GM19035 (cell line): ENCODE measurements around the gene KCNG2.

Experiments
- ATAC-seq: cut with Tn5 transposase; IDR thresholded peaks from one replicate; pipeline ENCODE4 v1.9.1; 2021; ENCODE audit not compliant: unreplicated experiment

KCNG2 gene

DNA sequence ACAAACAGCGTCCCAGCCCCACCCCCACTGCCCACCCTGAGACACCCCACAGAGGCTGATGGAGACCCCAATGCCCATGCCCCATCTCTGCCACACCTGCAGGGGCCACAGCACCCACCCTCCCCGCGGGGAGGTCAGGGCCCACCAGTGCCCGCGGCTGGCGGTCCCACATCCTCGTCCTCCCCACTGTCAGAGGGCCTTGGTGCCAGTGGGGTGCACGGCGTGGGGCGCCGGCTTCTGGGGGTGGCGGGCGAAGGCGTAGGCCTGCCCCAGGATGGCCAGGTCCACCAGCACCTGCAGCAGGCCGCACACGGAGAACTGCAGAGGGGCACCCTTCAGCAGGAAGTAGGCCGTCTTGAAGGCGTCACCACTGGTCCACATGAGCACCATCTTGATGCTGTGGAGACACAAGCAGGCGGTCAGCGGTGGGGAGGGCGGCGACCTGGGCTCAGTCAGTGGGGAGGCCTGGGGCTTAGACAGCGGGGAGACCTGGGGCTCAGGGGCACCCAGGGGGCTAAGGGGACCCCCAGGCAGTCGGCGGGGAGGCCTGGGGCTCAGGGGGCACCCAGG is 106.1 kb downstream of the KCNG2 start:
- ATAC-seq, result no peak

DNA sequence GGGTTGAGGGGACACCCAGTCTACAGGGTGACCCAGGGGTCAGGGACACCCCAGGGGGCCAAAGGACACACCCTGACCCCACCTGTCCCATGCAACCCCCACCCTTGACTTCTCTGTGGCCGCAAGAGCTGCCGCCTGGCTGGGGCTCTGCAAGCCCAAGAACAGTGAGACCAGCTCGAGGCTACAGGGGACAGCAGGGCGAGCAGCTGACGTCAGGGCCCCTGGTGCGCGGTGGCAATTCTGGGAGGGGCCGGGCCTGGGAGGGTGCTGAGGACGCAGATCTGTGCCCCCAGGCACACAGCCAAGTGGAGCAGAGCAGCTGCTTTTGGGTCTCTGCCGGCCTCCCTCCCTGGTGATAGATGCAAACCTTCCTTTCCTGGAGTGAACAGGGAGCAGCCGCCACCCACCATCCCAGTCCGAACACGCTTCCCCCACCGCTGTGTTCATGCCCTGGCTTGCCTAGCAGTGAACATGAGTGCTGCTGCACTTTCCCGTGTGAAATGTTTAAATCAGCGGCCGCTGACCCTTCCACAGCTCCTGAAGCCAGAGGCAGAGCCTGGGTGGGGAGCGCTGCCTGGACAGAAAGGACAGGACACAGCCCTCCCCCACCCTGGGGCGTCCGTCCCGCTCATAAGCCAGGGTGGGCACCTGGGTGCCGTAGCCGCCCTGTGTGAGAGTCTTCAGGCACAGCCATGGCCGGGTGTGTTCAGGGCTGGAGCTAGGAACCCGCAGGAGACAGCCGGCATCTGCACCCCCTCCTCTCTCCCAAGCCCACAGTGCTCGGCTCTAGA is 106.8 kb downstream of the KCNG2 start:
- ATAC-seq, result no peak

DNA sequence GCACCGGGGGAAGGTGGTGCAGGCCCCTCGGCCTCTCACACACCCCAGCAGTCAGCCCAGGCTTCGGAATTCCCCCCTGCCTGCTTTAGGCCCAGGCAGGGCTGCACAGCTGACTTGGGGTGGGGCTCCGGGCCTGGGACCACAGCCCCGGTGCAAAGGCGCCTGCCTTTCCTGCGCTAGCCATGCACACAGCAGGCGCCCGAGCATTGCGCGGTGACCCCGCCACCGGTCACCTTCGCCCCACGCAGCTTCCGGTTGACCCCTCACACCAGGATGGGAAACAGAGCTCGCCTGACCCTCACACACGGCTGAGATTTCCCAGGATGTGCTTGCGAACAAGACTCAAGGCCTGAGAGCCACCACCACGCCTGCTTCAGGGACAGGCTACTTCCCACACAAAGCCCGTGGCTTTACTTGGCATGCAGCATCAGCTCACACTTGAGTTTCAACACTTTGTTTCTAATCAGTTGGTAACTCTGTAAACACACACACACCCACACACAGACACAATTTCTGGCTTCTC is 107.7 kb downstream of the KCNG2 start:
- ATAC-seq, result no peak

DNA sequence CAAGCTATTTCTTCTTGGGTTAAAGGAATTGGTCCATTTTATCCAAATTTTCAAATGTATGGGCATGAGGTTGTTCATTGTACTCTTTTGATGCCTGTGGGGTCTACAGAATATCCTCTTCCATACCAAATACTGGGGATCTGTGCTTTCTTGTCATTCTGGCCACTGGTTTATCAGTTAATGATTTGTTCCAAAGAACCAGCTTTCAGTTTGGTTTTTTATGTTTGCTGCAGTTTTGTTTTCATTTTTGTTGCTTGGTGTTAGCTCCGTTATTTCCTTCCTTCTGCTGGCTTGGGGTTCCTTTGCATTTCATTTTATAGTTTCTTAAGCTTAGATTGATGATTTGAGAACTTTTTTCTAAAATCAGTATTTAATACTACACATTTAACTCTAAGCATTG is 108.3 kb downstream of the KCNG2 start:
- no peak for ATAC-seq

DNA sequence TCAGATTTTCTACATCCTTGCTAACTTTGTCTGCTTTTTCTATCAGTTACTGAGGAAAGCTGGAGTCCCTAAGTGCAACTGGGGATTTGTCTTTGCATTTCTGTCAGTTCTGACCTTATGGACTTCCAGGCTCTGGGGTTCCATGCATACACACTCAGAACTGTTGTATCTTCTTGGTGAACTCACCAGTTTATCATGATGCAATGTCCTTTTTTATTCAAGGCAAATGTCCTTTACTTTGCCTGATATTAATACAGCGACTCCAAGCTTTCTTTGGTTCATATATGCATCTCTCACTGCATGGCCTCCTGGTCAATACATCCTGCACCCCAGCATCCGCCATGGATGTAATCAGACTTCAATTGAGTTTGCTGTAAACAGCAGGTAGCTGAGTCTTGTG is 109.0 kb downstream of the KCNG2 start:
- no peak for ATAC-seq

DNA sequence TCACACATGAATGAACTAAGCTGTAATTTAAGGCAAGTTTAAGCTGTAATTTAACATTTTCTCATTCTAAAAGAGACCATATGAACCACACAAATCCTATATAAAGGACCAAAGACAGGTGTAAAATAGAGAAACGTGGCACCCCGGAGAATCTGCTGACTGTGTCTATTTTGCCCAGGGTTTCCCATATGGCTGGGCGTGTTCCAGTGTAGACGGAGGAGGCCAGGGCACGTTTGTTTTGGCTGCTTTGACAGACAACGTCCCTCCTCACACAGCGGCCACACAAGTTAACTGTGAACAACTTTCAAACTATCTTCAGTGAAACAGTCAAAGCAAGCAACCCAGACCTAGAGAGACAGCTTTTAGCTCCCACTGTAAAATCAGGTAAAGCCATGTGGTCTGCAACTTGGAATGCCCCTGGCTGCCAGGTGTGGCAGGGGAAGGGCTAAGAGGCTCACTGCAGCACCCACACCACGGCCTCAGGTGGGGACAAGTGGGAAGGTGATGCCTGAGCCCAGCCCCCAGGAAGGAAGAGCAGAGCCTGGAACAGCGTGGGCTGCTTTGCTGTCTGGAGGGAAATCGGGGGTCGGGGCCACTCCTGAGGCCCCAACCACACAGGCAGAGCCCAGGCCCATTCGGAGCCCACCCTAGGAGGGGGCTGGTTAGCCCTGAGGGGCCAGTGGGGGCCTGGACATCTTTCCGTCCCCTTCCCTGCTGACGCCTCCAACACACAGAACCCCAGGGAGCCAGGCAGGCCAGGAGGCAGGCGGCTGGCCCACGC is 113.0 kb downstream of the KCNG2 start:
- no peak for ATAC-seq

DNA sequence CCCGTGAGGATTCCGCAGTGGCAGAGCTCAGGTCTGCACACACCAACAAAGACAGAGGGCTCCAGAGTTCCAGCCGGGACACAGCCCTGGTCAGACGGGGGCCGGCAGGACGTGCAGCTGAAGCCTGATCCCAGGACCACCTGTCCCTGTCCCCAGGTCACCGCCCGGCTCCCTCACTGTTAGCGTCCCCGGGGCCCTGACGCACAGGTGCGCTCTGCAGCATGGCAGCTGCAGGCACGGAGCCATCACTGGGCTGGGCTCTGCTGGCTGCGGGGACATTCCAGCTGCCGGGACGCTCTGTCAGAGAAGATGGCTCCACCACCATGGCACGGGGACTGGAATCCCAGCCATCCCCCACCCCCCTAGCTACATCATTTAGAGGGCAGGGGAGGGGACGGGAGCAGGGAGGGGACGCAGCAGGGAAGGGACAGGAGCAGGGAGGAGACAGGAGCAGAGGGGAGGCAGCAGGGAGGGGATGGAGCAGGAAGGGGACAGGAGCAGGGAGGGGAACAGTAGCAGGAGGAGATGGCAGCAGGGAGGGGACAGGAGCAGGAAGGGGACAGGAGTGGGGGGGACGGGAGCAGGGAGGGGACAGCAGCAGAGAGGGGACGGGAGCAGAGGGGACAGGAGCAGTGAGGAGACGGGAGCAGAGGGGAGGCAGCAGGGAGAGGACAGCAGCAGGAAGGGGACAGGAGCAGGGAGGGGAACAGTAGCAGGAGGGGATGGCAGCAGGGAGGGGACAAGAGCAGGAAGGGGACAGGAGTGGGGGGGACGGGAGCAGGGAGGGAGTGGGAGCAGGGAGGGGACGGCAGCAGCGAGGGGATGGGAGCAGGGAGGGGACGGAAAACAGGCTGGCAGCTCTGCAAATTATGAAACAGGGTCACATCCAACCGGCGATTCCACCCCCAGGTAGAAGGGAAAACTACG is 113.9 kb downstream of the KCNG2 start:
- no peak for ATAC-seq

DNA sequence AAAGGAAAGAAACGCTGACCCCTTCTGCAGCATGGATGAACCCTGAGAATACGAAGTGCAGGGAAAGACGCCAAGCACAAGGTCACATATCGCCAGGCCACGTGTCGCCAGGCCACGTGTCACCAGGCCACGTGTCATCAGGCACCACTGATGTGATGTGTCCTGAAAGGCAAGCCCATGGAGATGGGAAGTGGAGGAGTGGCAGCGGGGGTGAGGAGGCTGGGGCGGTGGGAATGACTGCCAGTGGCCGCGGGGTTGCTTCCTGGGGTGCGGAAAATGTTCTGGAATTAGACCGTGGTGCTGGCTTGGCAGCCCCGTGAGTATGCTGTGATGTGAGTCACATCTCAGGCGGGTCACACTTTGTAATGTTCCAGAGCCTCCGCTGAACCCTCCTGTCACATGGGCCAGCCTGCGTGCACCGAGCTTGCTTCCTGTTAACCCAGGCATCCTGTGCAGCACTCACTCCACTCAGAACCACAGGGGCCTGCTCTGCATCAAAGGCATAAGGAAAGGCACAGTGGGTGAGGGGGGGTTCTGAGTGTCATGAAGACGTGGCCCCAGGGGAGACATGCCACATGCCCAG is 114.8 kb downstream of the KCNG2 start:
- no peak for ATAC-seq

DNA sequence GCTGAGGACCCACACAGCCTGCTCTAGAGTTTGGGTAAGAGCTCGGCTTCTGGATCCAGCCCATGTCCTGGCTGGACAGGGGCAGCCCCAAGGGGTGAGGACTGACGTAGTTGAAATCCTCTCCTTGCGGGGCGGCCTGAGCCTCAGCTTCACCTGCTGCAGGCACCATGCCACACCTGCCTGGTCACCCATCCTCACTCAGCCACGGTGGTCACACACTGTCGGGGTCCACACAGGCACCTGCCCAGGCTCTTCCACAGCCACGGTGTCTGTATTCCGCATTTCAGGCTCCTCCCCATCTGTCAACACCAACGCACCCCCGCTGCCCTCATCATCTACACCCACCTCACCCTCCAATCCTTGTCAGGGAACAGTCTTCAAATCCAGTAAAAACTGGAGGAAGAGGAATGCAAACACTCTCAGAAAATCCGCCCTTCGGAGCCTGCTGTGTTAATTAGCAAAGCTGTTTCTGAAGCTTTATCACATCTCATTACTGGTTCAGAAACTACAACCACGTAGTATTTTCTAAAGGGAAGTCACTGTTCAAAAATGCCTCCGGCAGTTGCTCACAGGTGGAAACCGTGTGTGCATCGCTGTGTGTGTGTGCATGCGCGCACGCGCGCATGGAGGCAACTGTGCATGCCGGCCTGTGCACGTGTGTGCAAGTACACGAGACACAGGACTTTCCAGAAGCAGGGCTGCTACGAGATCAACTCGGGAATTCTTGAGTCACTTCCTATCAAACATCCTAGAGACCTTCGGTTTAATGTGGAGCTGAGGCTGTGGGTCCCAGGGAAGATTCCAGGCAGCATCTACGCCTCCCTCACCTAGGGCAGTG is 115.5 kb downstream of the KCNG2 start:
- no peak for ATAC-seq

DNA sequence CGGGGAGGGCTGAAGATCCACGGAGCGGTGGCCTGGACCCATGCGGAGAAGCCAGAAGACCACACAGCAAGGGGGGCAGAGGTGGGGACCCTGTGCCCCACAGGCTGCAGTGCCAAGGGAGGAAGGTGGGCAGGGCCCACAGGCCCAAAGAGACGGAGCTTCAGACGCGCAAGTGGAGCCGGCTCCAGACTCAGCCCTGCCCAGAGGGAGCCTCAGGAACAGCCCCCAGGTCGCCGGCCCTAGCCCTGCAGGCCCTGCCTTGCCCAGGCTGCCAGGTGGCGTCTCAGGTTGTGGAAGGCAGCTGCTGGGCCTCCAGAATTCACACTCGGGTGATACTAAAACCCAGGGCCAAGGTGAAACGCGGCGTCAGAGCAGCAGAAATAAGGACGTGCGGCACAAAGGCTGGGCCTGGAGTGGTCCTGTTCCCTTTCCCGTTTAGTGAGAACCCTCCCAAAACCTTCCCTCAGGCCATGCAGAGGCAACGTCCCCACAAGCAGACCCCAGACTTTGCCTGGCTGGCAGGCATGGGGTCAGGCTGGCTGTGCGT is 116.9 kb downstream of the KCNG2 start:
- no peak for ATAC-seq

DNA sequence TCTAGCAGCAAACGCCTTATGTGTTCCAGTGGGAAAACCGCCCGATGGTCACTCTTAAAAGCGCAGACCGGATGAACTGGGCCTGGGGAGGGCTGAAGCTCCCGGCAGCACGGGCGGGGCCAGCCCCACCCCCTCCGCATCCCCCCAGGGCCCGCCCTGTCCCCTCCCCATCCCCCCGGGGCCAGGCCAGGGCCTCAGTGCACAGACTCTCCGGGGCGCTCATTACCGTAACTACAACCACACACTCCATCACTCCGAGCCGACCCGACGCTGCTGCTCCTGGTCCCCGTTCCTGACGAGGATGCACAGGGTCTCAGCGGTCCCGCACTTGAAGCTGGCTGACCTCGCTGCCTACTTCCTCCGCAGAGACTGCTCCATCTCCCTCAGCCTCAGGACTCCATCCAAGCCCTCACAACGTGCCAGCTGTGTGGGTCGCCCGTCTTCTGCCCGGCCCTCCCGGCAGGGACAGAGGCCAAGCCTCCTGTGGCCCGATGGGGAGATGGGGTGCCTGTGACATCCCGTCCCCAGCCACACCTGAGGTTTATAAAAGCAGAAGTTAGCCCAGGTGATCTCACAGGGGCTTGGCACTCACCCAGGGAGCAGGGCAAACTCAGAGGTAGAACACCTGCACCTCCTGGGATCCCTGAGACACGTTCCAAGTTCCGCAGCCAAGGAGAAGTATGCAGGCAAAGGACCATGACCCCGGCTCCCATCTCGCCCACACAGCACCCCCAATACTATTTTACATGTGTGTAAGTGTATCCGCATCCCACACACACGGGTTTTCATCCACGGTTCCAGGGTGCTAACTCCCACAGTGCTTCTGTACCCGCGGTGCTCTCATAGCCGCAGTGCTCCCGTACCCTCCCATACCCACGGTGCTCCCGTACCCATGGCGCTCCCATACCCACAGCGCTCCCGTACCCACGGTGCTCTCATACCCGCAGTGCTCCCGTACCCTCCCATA is 117.7 kb downstream of the KCNG2 start:
- no peak for ATAC-seq

DNA sequence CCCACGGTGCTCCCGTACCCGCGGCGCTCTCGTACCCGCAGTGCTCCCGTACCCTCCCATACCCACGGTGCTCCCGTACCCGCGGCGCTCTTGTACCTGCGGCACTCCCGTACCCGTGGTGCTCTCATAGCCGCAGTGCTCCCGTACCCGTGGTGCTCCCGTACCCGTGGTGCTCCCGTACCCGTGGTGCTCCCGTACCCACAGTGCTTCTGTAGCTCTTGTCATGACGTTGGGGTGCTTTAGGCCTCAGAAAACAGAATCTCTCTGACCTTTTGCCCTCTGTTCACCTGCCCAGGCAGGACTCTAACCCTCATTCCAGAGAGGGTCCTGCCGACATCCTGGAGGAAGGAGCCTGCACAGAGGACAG is 118.4 kb downstream of the KCNG2 start:
- no peak for ATAC-seq

DNA sequence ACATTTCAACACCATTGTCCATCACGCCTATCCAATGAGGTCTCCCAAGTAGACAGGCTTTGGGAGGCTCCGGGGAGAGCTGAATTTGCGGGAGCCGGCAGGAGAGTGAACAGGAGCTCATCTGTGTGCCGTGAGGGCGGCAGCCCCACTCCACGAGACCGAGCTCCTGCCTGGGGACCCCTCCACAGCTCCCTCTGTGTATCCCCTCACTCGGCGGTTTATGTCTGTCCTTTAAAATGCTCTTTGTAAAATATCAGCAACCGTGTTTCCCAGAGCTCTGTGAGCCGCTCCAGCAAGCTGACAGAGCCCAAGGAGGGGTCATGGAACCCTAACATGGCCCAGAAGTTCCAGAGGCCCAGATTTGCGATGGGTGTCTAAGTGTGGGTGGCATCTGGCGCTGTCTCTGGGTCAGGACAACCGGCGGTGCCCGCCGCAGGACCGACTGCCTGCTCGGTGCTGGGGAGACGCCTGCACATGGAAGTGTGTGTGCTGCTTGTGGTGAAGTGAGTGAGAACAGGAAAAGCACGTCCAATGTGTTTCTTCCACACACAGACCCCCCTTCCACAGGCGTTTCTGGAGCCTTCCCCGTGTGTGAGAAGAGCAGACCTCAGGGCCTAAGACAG is 118.9 kb downstream of the KCNG2 start:
- no peak for ATAC-seq

DNA sequence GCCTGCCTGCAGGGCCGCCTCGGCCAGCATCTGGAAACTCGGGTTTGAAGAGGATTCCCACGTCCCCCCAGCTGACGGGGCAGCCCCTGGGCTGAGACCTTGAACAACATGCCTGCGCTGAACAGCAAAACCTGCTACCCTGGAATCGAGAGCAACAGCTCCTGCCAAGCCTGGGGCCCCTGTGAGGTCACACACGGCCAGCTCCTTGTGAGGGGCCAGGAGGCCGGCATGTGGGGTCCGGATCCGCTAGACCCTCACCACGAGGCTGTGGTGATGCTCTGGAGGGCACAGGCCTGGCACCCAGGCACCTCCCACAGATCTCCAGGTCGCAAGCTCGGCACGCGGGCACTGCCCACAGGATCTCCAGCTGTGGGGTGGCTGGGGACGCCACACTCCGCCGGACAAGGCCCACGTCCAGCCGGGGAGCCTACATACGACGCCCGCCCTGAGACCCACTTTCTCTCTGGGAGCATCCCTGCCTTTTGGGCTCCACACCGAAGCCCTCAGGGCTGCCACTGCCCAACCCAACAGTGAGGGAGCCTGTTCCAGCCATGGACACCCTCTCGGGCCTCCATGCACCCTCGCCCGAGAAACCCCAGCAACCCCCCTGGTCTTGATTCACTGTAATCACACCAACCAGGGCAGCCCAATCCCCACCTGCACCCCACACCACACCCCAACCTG is 119.6 kb downstream of the KCNG2 start:
- ATAC-seq, result no peak

DNA sequence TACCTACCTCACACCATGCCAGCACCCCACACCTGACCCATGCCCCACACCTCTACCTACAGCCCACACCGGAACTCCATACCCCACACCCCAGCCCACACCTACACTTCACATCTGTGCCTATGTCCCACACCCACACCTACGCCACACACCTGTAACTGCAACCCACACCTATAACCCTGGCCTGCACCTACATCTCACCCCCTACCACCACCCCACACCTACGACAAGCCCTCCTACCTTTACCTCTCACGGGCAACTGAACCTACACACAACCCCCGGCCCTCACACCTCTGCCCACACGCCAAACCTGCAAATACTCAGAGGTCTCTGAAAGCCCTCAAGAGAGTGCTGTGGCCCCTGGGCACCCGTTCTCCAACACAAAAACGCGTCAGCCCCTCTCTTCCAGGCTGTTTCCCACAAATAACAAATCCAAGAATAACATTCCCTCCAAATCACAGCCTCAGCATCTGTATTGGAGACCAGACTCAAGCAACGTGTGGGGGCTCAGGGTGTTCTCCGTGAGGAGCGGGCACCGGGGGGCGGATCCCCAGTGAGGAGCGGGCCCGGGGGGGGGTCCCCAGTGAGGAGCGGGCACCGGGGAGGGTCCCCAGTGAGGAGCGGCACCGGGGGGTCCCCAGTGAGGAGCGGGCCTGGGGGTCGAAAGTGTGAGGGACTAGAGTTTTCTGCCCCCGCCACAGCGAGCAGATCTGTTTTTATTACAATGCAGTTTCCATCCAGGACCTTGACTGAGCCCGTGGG is 120.3 kb downstream of the KCNG2 start:
- no peak for ATAC-seq

DNA sequence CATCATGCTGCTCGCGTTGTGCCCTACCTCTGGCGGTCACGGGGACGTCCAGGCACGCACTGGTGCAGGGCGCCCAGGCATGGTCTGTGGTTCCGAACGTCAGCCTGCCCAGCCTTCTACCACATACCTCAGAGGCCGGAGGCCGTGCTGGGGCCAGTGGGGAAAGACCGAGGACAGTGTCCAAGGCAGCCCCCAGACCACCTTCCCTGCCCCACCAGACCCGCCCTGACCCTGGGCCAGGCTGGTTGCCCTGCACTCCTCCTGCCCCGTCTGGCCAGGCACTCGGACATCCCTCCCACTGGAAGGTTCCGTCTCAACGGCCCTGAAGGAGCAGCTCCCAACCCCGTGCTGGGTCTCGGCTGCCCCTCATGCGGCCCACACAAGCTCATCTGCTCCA is 120.9 kb downstream of the KCNG2 start:
- no peak for ATAC-seq
